ENCODE measurements around the gene CDHR5.
"Not testable (repeated sequence)": the region's sequence is repeated elsewhere in the genome, so short reads cannot be mapped to it uniquely, and the experiment has no call there.

CDHR5 gene

GRCh38 chr11:579830-580601, 44.7 kb downstream of the CDHR5 start:
- peak overlapping the region in 1 of 5 donors; percentile 54 for H3K9ac ChIP-seq (ENCODE audit: low read length in 5 of 5)
- no peak overlapping the region for H3K27ac ChIP-seq (ENCODE audit: low read depth, low read length)
- H3K36me3 ChIP-seq (ENCODE audit: control insufficient read depth in 5 of 5, insufficient read depth in 5 of 5, low read length in 5 of 5): peaks cover 0 to 32% (median 18%) of the 10 kb centered on the region in 5 donors
- H3K27me3 ChIP-seq (ENCODE audit: control insufficient read depth in 5 of 5, insufficient read depth in 4 of 5, low read length in 5 of 5): peaks cover 0 to under 1% (median 0%) of the 10 kb centered on the region in 5 donors
- H3K9me3 ChIP-seq (ENCODE audit: control insufficient read depth in 5 of 5, low read length in 5 of 5): no peaks in the 10 kb centered on the region
- peaks cover 16 to 48% (median 38%) of the 10 kb centered on the region in 5 donors for H3K4me1 ChIP-seq (ENCODE audit: control insufficient read depth in 5 of 5, insufficient read depth in 5 of 5, low read length in 5 of 5)
- no peak overlapping the region for H3K4me3 ChIP-seq (ENCODE audit: low read depth in 1 of 5, low read length in 5 of 5)

- Histone ChIP-seq H3K9me3 (ENCODE audit: control insufficient read depth in 5 of 5, low read length in 5 of 5) (no peaks in the 10 kb centered on the region), H3K4me1 (ENCODE audit: control insufficient read depth in 5 of 5, insufficient read depth in 5 of 5, low read length in 5 of 5) (peaks cover 16 to 50% (median 41%) of the 10 kb centered on the region in 5 donors), H3K27me3 (ENCODE audit: control insufficient read depth in 5 of 5, insufficient read depth in 4 of 5, low read length in 5 of 5) (peaks cover 0 to 5% (median 2%) of the 10 kb centered on the region in 5 donors), H3K9ac (ENCODE audit: low read length in 5 of 5) (peak overlapping the region; percentile 42 to 100 (median 98)), H3K27ac (ENCODE audit: low read depth, low read length) (no peak overlapping the region), H3K36me3 (ENCODE audit: control insufficient read depth in 5 of 5, insufficient read depth in 5 of 5, low read length in 5 of 5) (peaks cover 0 to 20% (median 10%) of the 10 kb centered on the region in 5 donors), H3K4me3 (ENCODE audit: low read depth in 1 of 5, low read length in 5 of 5) (peak overlapping the region in 4 of 5 donors; percentile 87 to 98 (median 91))
These were observed 46.3 kb downstream of the CDHR5 start for GRCh38 chr11:578276-579035.

- Histone ChIP-seq H3K9me3 (ENCODE audit: control insufficient read depth in 5 of 5, low read length in 5 of 5) (no peaks in the 10 kb centered on the region), H3K4me3 (ENCODE audit: low read depth in 1 of 5, low read length in 5 of 5) (peak overlapping the region; percentile 87 to 98 (median 94)), H3K9ac (ENCODE audit: low read length in 5 of 5) (peak overlapping the region; percentile 43 to 100 (median 98)), H3K36me3 (ENCODE audit: control insufficient read depth in 5 of 5, insufficient read depth in 5 of 5, low read length in 5 of 5) (peaks cover 0 to 12% (median 7%) of the 10 kb centered on the region in 5 donors), H3K27ac (ENCODE audit: low read depth, low read length) (peak overlapping the region; percentile 67), H3K27me3 (ENCODE audit: control insufficient read depth in 5 of 5, insufficient read depth in 4 of 5, low read length in 5 of 5) (peaks cover 0 to 5% (median 2%) of the 10 kb centered on the region in 5 donors), H3K4me1 (ENCODE audit: control insufficient read depth in 5 of 5, insufficient read depth in 5 of 5, low read length in 5 of 5) (peaks cover 16 to 50% (median 41%) of the 10 kb centered on the region in 5 donors)
These were observed 47.2 kb downstream of the CDHR5 start for GRCh38 chr11:577611-577894.

GRCh38 chr11:576811-577610, 47.7 kb downstream of the CDHR5 start:
- H3K4me3 ChIP-seq (ENCODE audit: low read depth in 1 of 5, low read length in 5 of 5): peak overlapping the region; percentile 87 to 98 (median 94)
- H3K4me1 ChIP-seq (ENCODE audit: control insufficient read depth in 5 of 5, insufficient read depth in 5 of 5, low read length in 5 of 5): peaks cover 16 to 50% (median 41%) of the 10 kb centered on the region in 5 donors
- no peaks in the 10 kb centered on the region for H3K9me3 ChIP-seq (ENCODE audit: control insufficient read depth in 5 of 5, low read length in 5 of 5)
- H3K9ac ChIP-seq (ENCODE audit: low read length in 5 of 5): peak overlapping the region; percentile 43 to 100 (median 98)
- H3K27ac ChIP-seq (ENCODE audit: low read depth, low read length): peak overlapping the region; percentile 67
- H3K27me3 ChIP-seq (ENCODE audit: control insufficient read depth in 5 of 5, insufficient read depth in 4 of 5, low read length in 5 of 5): peaks cover 0 to 5% (median 2%) of the 10 kb centered on the region in 5 donors
- H3K36me3 ChIP-seq (ENCODE audit: control insufficient read depth in 5 of 5, insufficient read depth in 5 of 5, low read length in 5 of 5): peaks cover 0 to 7% (median 4%) of the 10 kb centered on the region in 5 donors

- Histone ChIP-seq H3K9me3 (ENCODE audit: control insufficient read depth in 5 of 5, low read length in 5 of 5) (no peaks in the 10 kb centered on the region), H3K9ac (ENCODE audit: low read length in 5 of 5) (peak within 1 kb of the TSS; percentile 43 to 100 (median 98)), H3K4me3 (ENCODE audit: low read depth in 1 of 5, low read length in 5 of 5) (peak within 1 kb of the TSS; percentile 87 to 98 (median 94)), H3K27ac (ENCODE audit: low read depth, low read length) (peak within 1 kb of the TSS; percentile 70), H3K36me3 (ENCODE audit: control insufficient read depth in 5 of 5, insufficient read depth in 5 of 5, low read length in 5 of 5) (no peaks in the 10 kb centered on the region), H3K4me1 (ENCODE audit: control insufficient read depth in 5 of 5, insufficient read depth in 5 of 5, low read length in 5 of 5) (peaks cover 16 to 47% (median 41%) of the 10 kb centered on the region in 5 donors), H3K27me3 (ENCODE audit: control insufficient read depth in 5 of 5, insufficient read depth in 4 of 5, low read length in 5 of 5) (peaks cover 0 to 5% (median 4%) of the 10 kb centered on the region in 5 donors)
These were observed 48.6 kb downstream of the CDHR5 start, which contains the start of gene PHRF1 for GRCh38 chr11:575996-576768. TSS of gene PHRF1 (plus strand) at chr11:576470. CDS start at chr11:581513, 5,043 bp downstream.

GRCh38 chr11:575313-575995, 49.3 kb downstream of the CDHR5 start:
- H3K4me3 ChIP-seq (ENCODE audit: low read depth in 1 of 5, low read length in 5 of 5): peak overlapping the region in 4 of 5 donors; percentile 61 to 82 (median 68)
- H3K27me3 ChIP-seq (ENCODE audit: control insufficient read depth in 5 of 5, insufficient read depth in 4 of 5, low read length in 5 of 5): peaks cover 0 to 5% (median 4%) of the 10 kb centered on the region in 5 donors
- peaks cover 16 to 46% (median 40%) of the 10 kb centered on the region in 5 donors for H3K4me1 ChIP-seq (ENCODE audit: control insufficient read depth in 5 of 5, insufficient read depth in 5 of 5, low read length in 5 of 5)
- H3K9ac ChIP-seq (ENCODE audit: low read length in 5 of 5): peak overlapping the region in 2 of 5 donors; percentile 35 to 64
- no peaks in the 10 kb centered on the region for H3K36me3 ChIP-seq (ENCODE audit: control insufficient read depth in 5 of 5, insufficient read depth in 5 of 5, low read length in 5 of 5)
- no peaks in the 10 kb centered on the region for H3K9me3 ChIP-seq (ENCODE audit: control insufficient read depth in 5 of 5, low read length in 5 of 5)
- no peak overlapping the region for H3K27ac ChIP-seq (ENCODE audit: low read depth, low read length)

- peaks cover 0 to 5% (median 4%) of the 10 kb centered on the region in 5 donors for H3K27me3 ChIP-seq (ENCODE audit: control insufficient read depth in 5 of 5, insufficient read depth in 4 of 5, low read length in 5 of 5)
- no peak overlapping the region for H3K9ac ChIP-seq (ENCODE audit: low read length in 5 of 5)
- H3K27ac ChIP-seq (ENCODE audit: low read depth, low read length): no peak overlapping the region
- H3K4me3 ChIP-seq (ENCODE audit: low read depth in 1 of 5, low read length in 5 of 5): peak overlapping the region in 4 of 5 donors; percentile 61 to 82 (median 68)
- no peaks in the 10 kb centered on the region for H3K36me3 ChIP-seq (ENCODE audit: control insufficient read depth in 5 of 5, insufficient read depth in 5 of 5, low read length in 5 of 5)
- no peaks in the 10 kb centered on the region for H3K9me3 ChIP-seq (ENCODE audit: control insufficient read depth in 5 of 5, low read length in 5 of 5)
- peaks cover 14 to 39% (median 35%) of the 10 kb centered on the region in 5 donors for H3K4me1 ChIP-seq (ENCODE audit: control insufficient read depth in 5 of 5, insufficient read depth in 5 of 5, low read length in 5 of 5)
These were observed 50.0 kb downstream of the CDHR5 start for GRCh38 chr11:574632-575312.

GRCh38 chr11:574031-574570, 50.7 kb downstream of the CDHR5 start:
- H3K36me3 ChIP-seq (ENCODE audit: control insufficient read depth in 5 of 5, insufficient read depth in 5 of 5, low read length in 5 of 5); H3K9ac ChIP-seq (ENCODE audit: low read length in 5 of 5); H3K4me3 ChIP-seq (ENCODE audit: low read depth in 1 of 5, low read length in 5 of 5); H3K27ac ChIP-seq (ENCODE audit: low read depth, low read length); H3K9me3 ChIP-seq (ENCODE audit: control insufficient read depth in 5 of 5, low read length in 5 of 5); H3K27me3 ChIP-seq (ENCODE audit: control insufficient read depth in 5 of 5, insufficient read depth in 4 of 5, low read length in 5 of 5): not testable (repeated sequence)
- H3K4me1 ChIP-seq (ENCODE audit: control insufficient read depth in 5 of 5, insufficient read depth in 5 of 5, low read length in 5 of 5): peaks cover 16 to 39% (median 35%) of the 10 kb centered on the region in 5 donors

All from subcutaneous abdominal adipose tissue (tissue), 5 donors.